Measurements from ENCODE around the gene SHKBP1. TPM values are rescaled to one million over a fixed set of nuclear protein-coding genes. Genes with fewer than 3 reads are reported as not detected.
A peak's percentile ranks its signal among the peaks of the same experiment; 100 is the strongest.

Gene SHKBP1
- total and polyA plus RNA-seq, 10 of the 15 experiments (the other 5 are each of a cell fraction or from before 2014, with no cell fraction given) = 2.3 to 123 (median 67.0) TPM

DNA sequence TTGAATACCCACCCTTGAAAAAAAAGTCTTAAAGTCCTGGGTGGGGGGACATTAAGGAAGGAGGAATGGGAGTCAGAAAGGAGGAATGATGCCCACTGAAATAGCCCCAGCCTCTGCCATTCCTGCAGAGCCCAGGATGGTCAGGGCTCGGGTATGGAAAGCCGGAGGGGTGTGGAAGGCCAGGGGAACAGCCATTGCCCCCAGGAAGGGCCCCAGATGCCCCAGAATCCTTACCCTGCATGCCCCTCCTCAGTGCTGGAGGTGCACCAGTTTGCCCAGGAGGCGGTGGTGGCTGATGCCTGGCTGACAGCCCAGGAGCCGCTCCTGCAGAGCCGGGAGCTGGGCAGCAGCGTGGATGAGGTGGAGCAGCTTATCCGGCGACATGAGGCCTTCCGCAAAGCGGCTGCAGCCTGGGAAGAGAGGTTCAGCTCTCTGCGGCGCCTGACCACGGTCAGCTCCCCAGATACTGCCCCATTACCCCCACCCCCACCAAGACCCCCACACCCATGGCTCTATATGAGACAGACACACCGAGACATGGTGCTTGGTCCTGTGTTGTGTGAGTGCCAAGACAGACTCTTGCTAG lies 10.7 kb upstream of the SHKBP1 start (continued):
- no peak for TF ChIP-seq ATF2 (IDR thresholded peaks at IDR 0.05; ENCODE audit: low read length)

DNA sequence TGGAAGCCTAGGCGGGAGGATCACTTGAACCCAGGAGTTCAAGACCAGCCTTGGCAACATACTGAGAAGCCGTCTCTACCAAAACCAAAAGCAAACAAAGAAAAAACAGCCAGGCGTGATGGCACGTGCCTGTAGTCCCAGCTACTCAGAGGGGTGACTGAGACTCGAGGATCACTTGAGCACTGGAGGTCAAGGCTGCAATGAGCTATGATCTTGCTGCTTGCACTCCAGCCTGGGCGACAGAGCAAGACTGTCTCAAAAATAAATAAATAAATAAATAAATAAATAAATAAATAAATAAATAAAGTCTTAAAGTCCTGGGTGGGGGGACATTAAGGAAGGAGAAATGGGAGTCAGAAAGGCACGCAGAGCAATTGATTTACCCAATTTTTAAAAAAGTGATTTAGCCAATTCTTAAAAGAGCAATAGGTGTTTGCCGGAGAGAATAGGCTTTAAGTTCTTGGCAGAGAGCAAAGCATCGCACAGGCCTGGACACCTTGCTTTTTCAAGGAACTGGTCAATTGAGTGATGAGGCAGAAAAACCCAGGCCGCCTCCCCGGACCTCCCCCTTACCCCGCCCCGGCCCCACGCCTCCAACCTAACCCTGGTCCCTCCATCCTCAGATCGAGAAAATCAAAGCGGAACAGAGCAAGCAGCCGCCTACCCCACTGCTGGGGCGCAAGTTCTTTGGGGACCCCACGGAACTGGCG lies 9.5 kb upstream of the SHKBP1 start:
- in situ Hi-C loops (cut with MboI) (no loop called here), intact Hi-C loops (cut with micrococcal nuclease; ENCODE audit: unreplicated experiment) (no loop called here)
- Histone ChIP-seq H4K20me1 (ENCODE audit: control insufficient read depth, insufficient read depth) (no peaks in the 10 kb centered on the region), H3K27ac (ENCODE audit: control insufficient read depth, insufficient read depth) (no peak overlapping the region), H3K9ac (ENCODE audit: control insufficient read depth, insufficient read depth, low read length) (no peak overlapping the region), H3K4me1 (ENCODE audit: control insufficient read depth, insufficient read depth, low read length) (peaks cover 4% of the 10 kb centered on the region), H3K9me3 (replicated peaks; ENCODE audit: control insufficient read depth, insufficient read depth, low read length) (no peaks in the 10 kb centered on the region), H3K4me2 (ENCODE audit: control insufficient read depth, insufficient read depth) (0 out of 2 replicates have a peak overlapping the region, but pooled peaks have one; percentile 33), H3K36me3 (ENCODE audit: control insufficient read depth in 2 of 2, insufficient read depth in 2 of 2, low read length in 1 of 2) (no peaks in the 10 kb centered on the region), H2AFZ (ENCODE audit: control insufficient read depth, low read depth, low read length) (no peak overlapping the region), H3K27me3 (replicated peaks in 1 of 2; ENCODE audit: control insufficient read depth in 2 of 2, insufficient read depth in 2 of 2, low read length in 1 of 2) (peaks cover 4 to 11% of the 10 kb centered on the region in 2 experiments; a peak in 3 of 4 replicates), H3K4me3 (peak overlapping the region; percentile 11; the same call in 1 of the 2 replicates), H3K79me2 (ENCODE audit: control insufficient read depth, insufficient read depth, low read length) (no peaks in the 10 kb centered on the region)
- ChIA-PET RAD21 (ENCODE audit: unreplicated experiment) (interaction anchor here (0.7 kb wide), 1 partner anchor 12 kb away, joined by 3 read pairs; no protein-coding TSS in a partner anchor), SMC1A (ENCODE audit: uncharacterized antibody, unreplicated experiment) (no interaction called here), POLR2A (interaction anchor here (0.5 kb wide), 1 partner anchor 51 kb away, joined by 8 read pairs; no protein-coding TSS in a partner anchor), CTCF (interaction anchor here (1.0 kb wide), 1 partner anchor 31 kb away, joined by 4 read pairs; no protein-coding TSS in a partner anchor)
- TF ChIP-seq ZNF207 (IDR thresholded peaks at IDR 0.05; ENCODE audit: borderline replicate concordance) (no peak), BHLHE40 (IDR thresholded peaks at IDR 0.05; ENCODE audit: borderline replicate concordance in 1 of 2, low read depth in 2 of 2, low read length in 1 of 2) (peak in 1 of 2 experiments; percentile 37; a peak in 1 of 4 replicates)
- WGBS (ENCODE audit: insufficient coverage, insufficient replicate concordance, low lambda C conversion rate, missing lambda C conversion rate) = 12% methylated on average over 20 of the region's 20 CpGs
- FAIRE-seq (no peak), DNase-seq (ENCODE audit: low read depth, low spot score) (no peak), ATAC-seq (no peak)
- BruUV-seq (replicated peaks) = no TSS peak
